A549 (cell line): ENCODE measurements around the gene WDR3. TPM values are rescaled to one million over a fixed set of nuclear protein-coding genes. Genes with fewer than 3 reads are reported as not detected.
"Not testable (repeated sequence)": the region's sequence is repeated elsewhere in the genome, so short reads cannot be mapped to it uniquely, and the experiment has no call there.

Source experiments
- ATAC-seq, 2 experiments: fragments of 200-7000 bp in 1 of 2; fragments of >200 bp in 1 of 2; cut with Nextera tagmentation in 1 of 2; cut with Tn5 transposase in 1 of 2; 3 replicates each; pipeline versions ENCODE4 v1.8.0 to v1.9.1; 2018 to 2020; ENCODE audit warnings: mild to moderate bottlenecking in 1 of 2, moderate library complexity in 1 of 2
- CTCF ChIA-PET: fragments of 300-600 bp; sonication (Branson Sonifier 250); formaldehyde crosslinking; extraction: SDS; loops from one replicate; lab custom pipeline; 2021; ENCODE audit warnings: antibody characterized with exemption, inconsistent platforms; lab: Yijun Ruan, JAX
- POLR2A ChIA-PET: fragments of 350-600 bp; formaldehyde crosslinking; extraction: SDS; loops from one replicate; lab custom pipeline; 2021; ENCODE audit warnings: antibody characterized with exemption, inconsistent platforms; lab: Yijun Ruan, JAX
- DNase-seq, 2 experiments: peaks; one replicate each; pipeline versions ENCODE4 v3.0.0 to v3.0.0-alpha.2; 2011 to 2016; ENCODE audit warnings: low read depth in 1 of 2, low spot score in 1 of 2
- FAIRE-seq: peaks from 2 replicates; lab custom pipeline; 2011; peaks lifted over from hg19 to GRCh38; lab: Jason Lieb, UNC
- H3K27ac ChIP-seq, 2 experiments: fragments of >200 bp; sonication (Bioruptor Twin); formaldehyde crosslinking; 3 replicates each; pipeline ENCODE4 v1.5.1; 2016 to 2017
- H3K4me1 ChIP-seq: fragments of >200 bp; sonication (Bioruptor Twin); formaldehyde crosslinking; 3 replicates; pipeline ENCODE4 v1.6.1; 2016
- H3K4me2 ChIP-seq: fragments of >200 bp; sonication (Bioruptor Twin); formaldehyde crosslinking; 3 replicates; pipeline ENCODE4 v1.6.1; 2016
- H3K4me3 ChIP-seq: fragments of >200 bp; sonication (Bioruptor Twin); formaldehyde crosslinking; 3 replicates; pipeline ENCODE4 v1.5.1; 2016
- H3K9me3 ChIP-seq: fragments of >200 bp; sonication (Bioruptor Twin); formaldehyde crosslinking; 3 replicates; pipeline ENCODE4 v1.6.1; 2016
- CBX2 ChIP-seq: fragments of 200-600 bp; sonication (generic); IDR thresholded peaks from 2 replicates; pipeline ENCODE4 v1.6.1; 2016; ENCODE audit warnings: low read depth, mild to moderate bottlenecking, borderline replicate concordance
- CBX8 ChIP-seq: fragments of 200-600 bp; sonication (generic); IDR thresholded peaks from 2 replicates; pipeline ENCODE4 v1.6.1; 2016
- CEBPB ChIP-seq, 2 experiments: fragments of >200 bp in 1 of 2; sonication (Bioruptor Twin) in 1 of 2; formaldehyde crosslinking in 1 of 2; IDR thresholded peaks; 2 replicates each; pipeline ENCODE4 v1.6.1; 2012 to 2016
- CHD4 ChIP-seq: fragments of 200-600 bp; sonication (generic); IDR thresholded peaks from 2 replicates; pipeline ENCODE4 v1.6.1; 2016; ENCODE audit warnings: antibody characterized with exemption, mild to moderate bottlenecking, borderline replicate concordance
- EHF ChIP-seq: fragments of 250-450 bp; sonication (Bioruptor Pico); IDR thresholded peaks from 2 replicates; pipeline ENCODE4 v1.5.0; 2020; ENCODE audit warnings: mild to moderate bottlenecking
- EHMT2 ChIP-seq: fragments of 200-600 bp; sonication (generic); IDR thresholded peaks from 2 replicates; pipeline ENCODE4 v1.6.1; 2016; ENCODE audit warnings: antibody characterized with exemption, low read depth, mild to moderate bottlenecking, moderate library complexity
- EP300 ChIP-seq, 2 experiments: fragments of >200 bp; sonication (Bioruptor Twin); formaldehyde crosslinking; IDR thresholded peaks; 2 replicates in 1 of 2; 3 replicates in 1 of 2; pipeline ENCODE4 v1.6.1; 2016 to 2017
- FOSL2 ChIP-seq, 2 experiments: fragments of 450-650 bp in 1 of 2; fragments of >200 bp in 1 of 2; sonication (Bioruptor Twin) in 1 of 2; formaldehyde crosslinking; IDR thresholded peaks; 2 replicates each; pipeline versions ENCODE4 v1.5.0 to v1.6.1; 2016 to 2020; ENCODE audit warnings: mild to moderate bottlenecking in 1 of 2, moderate library complexity in 1 of 2
- FOXS1 ChIP-seq: fragments of 250-450 bp; sonication (Bioruptor Pico); IDR thresholded peaks from 2 replicates; pipeline ENCODE4 v1.5.0; 2020; ENCODE audit warnings: mild to moderate bottlenecking, moderate library complexity
- GATA3 ChIP-seq: IDR thresholded peaks from 2 replicates; pipeline ENCODE4 v1.6.1; 2012; ENCODE audit warnings: borderline replicate concordance
- HDAC2 ChIP-seq: fragments of 200-600 bp; sonication (generic); IDR thresholded peaks from 2 replicates; pipeline ENCODE4 v1.6.1; 2016
- HOXB5 ChIP-seq: fragments of 250-450 bp; sonication (Bioruptor Pico); IDR thresholded peaks from 2 replicates; pipeline ENCODE4 v1.5.0; 2020; ENCODE audit warnings: mild to moderate bottlenecking, moderate library complexity
- JUN ChIP-seq, 2 experiments: fragments of >200 bp; sonication (Bioruptor Twin); formaldehyde crosslinking; IDR thresholded peaks; 2 replicates in 1 of 2; 3 replicates in 1 of 2; pipeline ENCODE4 v1.6.1; 2016 to 2017
- JUNB ChIP-seq: fragments of >200 bp; sonication (Bioruptor Twin); formaldehyde crosslinking; IDR thresholded peaks from 2 replicates; pipeline ENCODE4 v1.6.1; 2016
- KDM5A ChIP-seq: fragments of 200-600 bp; sonication (generic); IDR thresholded peaks from 2 replicates; pipeline ENCODE4 v1.6.1; 2016; ENCODE audit warnings: antibody characterized with exemption, mild to moderate bottlenecking
- MYC ChIP-seq: IDR thresholded peaks from 2 replicates; pipeline ENCODE4 v1.6.1; 2012; ENCODE audit warnings: mild to moderate bottlenecking, inconsistent platforms, low read length, improper control_type of control experiment, borderline replicate concordance
- PHF8 ChIP-seq: fragments of 200-600 bp; sonication (generic); IDR thresholded peaks from 2 replicates; pipeline ENCODE4 v1.6.1; 2016; ENCODE audit warnings: low read depth, mild to moderate bottlenecking, antibody characterized with exemption, moderate library complexity, borderline replicate concordance
- RARB ChIP-seq: fragments of 250-450 bp; sonication (Bioruptor Pico); IDR thresholded peaks from 2 replicates; pipeline ENCODE4 v1.8.0; 2021; ENCODE audit warnings: mild to moderate bottlenecking, moderate library complexity
- RNF2 ChIP-seq: fragments of 200-600 bp; sonication (generic); IDR thresholded peaks from 2 replicates; pipeline ENCODE4 v1.6.1; 2016; ENCODE audit warnings: low read depth, mild to moderate bottlenecking, antibody characterized with exemption, moderate library complexity, borderline replicate concordance
- SMC3 ChIP-seq: fragments of >200 bp; sonication (Bioruptor Twin); formaldehyde crosslinking; IDR thresholded peaks from 3 replicates; pipeline ENCODE4 v1.6.1; 2018; ENCODE audit warnings: inconsistent platforms
- SREBF2 ChIP-seq: fragments of 450-650 bp; IDR thresholded peaks from 2 replicates; pipeline ENCODE4 v1.6.1; 2014; ENCODE audit warnings: mild to moderate bottlenecking, moderate library complexity
- ZC3H11A ChIP-seq: fragments of 450-650 bp; IDR thresholded peaks from 2 replicates; pipeline ENCODE4 v1.6.1; 2014; ENCODE audit warnings: antibody characterized with exemption, mild to moderate bottlenecking
- ZFP36 ChIP-seq: fragments of 450-650 bp; IDR thresholded peaks from 2 replicates; pipeline ENCODE4 v1.6.1; 2014; ENCODE audit warnings: borderline replicate concordance; ENCODE audit not compliant: partially characterized antibody
- WGBS: methylation state at CpG from one replicate; pipeline ENCODE4 v1.1.6; 2017; ENCODE audit errors: missing lambda C conversion rate; 5-methylcytosine and 5-hydroxymethylcytosine counted together
- polyA plus RNA-seq, 4 experiments: library from polyadenylated mRNA; depleted of rRNA in 3 of 4; stranded (reverse); fragments of >200 nt; fragmentation: RNase III in 1 of 4; extraction: RNeasy Plus Mini Kit Qiagen cat#74134 plus additional on column Dnase treatment in 1 of 4; gene quantifications; 2 replicates in 3 of 4; 3 replicates in 1 of 4; pipeline ENCODE4 v1.2.3, GENCODE V29; 2011 to 2017
- TF ChIP-seq, protein P1 (sequence below): fragments of 150-350 bp; IDR thresholded peaks from 2 replicates; pipeline ENCODE4 v1.6.1; 2014; ENCODE audit warnings: low read depth, mild to moderate bottlenecking, low read length
- TF ChIP-seq, protein P2 (sequence below): fragments of 250-450 bp; sonication (Bioruptor Pico); IDR thresholded peaks from 2 replicates; pipeline ENCODE4 v1.5.0; 2021; ENCODE audit warnings: mild to moderate bottlenecking, moderate library complexity, borderline replicate concordance
- TF ChIP-seq, protein P3 (sequence below): fragments of 450-650 bp; IDR thresholded peaks from 2 replicates; pipeline ENCODE4 v1.6.1; 2014; ENCODE audit warnings: antibody characterized with exemption
- TF ChIP-seq, protein P4 (sequence below): IDR thresholded peaks from 2 replicates; pipeline ENCODE4 v1.6.1; 2012

WDR3 gene
- polyA plus RNA-seq, 2 of the 4 experiments (the other 2 are of a cell fraction), result 29.1 to 54.6 TPM

DNA sequence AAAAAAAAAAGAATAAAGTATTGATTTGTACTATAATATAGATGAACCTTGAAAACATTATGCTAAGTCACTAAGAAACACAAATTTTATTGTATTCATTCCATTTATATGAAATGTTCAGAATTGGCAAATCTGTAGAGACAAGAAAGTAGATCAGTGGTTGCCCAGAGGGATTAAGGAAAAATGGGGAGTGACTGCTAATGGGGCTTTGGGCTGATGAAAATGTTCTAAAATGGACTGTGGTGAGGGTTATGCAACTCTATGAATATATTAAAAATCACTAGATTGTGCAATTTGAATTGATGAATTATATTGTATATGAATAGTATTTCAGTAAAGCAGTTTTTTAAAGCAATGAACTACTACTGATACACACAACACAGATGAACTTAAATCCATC is 10.2 kb upstream of the WDR3 start (continued):
- TF ChIP-seq SMC3, result no peak
- TF ChIP-seq SREBF2, result no peak
- TF ChIP-seq ZFP36, result no peak
- TF ChIP-seq, all 56 proteins: peak for 0

DNA sequence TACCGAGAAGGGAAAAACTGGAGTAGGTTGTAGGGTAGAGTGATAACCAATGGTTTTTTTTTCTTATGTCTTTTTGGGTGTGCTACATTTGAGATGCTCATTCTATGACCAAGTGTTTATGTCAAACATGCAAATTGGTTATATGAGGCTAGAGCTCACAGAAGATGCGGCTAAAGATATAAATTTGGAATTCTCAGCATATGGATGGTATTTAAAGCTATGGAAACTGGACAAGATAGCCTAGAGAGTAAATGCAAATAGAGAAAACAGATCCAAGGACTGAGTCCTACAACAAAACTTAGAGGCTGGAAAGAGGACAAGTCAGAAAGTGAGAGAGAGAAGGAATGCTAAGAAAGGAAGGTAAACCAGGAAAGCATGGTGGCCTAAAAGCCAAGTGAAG is 7.5 kb upstream of the WDR3 start:
- CTCF ChIA-PET, result no interaction called here
- no peak for ATAC-seq
- 83% methylated on average over 2 of the region's 2 CpGs for WGBS
- Histone ChIP-seq H3K4me2 (no peak overlapping the region), H3K4me3 (no peak overlapping the region), H3K9me3 (no peaks in the 10 kb centered on the region), H3K27ac (no peak overlapping the region), H3K4me1 (peaks cover 7% of the 10 kb centered on the region; the same call in 2 of the 3 replicates)
- FAIRE-seq, result no peak
- TF ChIP-seq, protein P1, sequence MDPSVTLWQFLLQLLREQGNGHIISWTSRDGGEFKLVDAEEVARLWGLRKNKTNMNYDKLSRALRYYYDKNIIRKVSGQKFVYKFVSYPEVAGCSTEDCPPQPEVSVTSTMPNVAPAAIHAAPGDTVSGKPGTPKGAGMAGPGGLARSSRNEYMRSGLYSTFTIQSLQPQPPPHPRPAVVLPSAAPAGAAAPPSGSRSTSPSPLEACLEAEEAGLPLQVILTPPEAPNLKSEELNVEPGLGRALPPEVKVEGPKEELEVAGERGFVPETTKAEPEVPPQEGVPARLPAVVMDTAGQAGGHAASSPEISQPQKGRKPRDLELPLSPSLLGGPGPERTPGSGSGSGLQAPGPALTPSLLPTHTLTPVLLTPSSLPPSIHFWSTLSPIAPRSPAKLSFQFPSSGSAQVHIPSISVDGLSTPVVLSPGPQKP, result no peak
- TF ChIP-seq SMC3, result no peak
- no peak for TF ChIP-seq CEBPB (IDR thresholded peaks at IDR 0.05)
- no peak for TF ChIP-seq EHF
- no peak for TF ChIP-seq EHMT2
- no peak for TF ChIP-seq ZC3H11A
- no peak for TF ChIP-seq HDAC2
- TF ChIP-seq CHD4, result no peak
- TF ChIP-seq RARB (CRISPR knock-in tag), result no peak
- TF ChIP-seq FOXS1 (CRISPR knock-in tag), result no peak
- no peak for TF ChIP-seq HOXB5 (CRISPR knock-in tag)
- no peak for TF ChIP-seq CBX2
- TF ChIP-seq CBX8, result no peak
- TF ChIP-seq GATA3, result no peak
- POLR2A ChIA-PET, result no interaction called here
- no peak for DNase-seq

DNA sequence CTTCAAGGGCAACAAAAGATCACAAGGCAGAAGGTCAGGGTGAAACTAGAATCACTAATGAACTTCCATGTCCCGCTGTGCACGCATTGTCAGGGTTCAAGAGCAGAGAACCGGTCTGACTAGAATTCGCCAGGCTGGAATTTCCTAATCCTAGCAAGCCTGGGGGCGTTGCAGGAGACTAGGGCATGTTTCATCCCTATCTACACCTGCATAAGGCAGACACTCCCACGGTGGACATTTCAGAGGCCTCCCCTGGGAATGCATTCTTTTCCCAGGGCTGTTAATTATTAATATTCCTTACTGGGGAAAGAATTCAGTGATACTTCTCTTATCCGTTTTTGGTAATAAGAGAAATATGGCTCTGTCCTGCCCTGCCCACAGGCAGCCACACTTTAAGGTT is 6.8 kb upstream of the WDR3 start:
- DNase-seq, result peak in 1 of 2 experiments; percentile 12
- ATAC-seq, CTCF ChIA-PET, H3K9me3 ChIP-seq, H3K27ac ChIP-seq, POLR2A ChIA-PET, FAIRE-seq, H3K4me3 ChIP-seq: not testable (repeated sequence)
- peaks cover 11% of the 10 kb centered on the region; the same call in 2 of the 3 replicates for H3K4me1 ChIP-seq
- peak overlapping the region; percentile 29; the same call in 2 of the 3 replicates for H3K4me2 ChIP-seq
- 44% methylated on average over 7 of the region's 7 CpGs for WGBS

DNA sequence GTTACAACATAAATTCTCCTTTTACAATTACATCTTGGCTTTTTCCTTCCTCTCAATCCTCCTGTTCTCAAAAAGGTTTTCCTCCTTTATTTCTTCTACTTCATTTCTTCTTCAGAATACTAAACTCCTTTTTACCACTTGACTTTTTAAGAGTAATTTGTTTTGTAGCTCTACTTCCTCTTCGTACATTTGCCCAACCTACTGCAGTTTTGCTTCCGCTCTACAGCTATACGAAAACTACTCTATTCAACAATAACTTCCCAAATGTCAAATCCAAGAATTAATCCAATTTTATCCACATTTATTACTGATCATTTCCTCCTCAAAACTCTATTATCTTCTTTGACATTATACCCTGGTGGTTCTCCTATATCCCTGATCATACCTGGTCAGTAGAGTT is 3.6 kb upstream of the WDR3 start:
- 95% methylated on average over 3 of the region's 3 CpGs for WGBS
- DNase-seq (no peak), ATAC-seq (no peak), FAIRE-seq (no peak)
- H3K27ac ChIP-seq, result no peak overlapping the region
- TF ChIP-seq RNF2 (no peak), HOXB5 (CRISPR knock-in tag) (no peak), FOSL2 (IDR thresholded peaks at IDR 0.05) (no peak), FOSL2 (CRISPR knock-in tag; IDR thresholded peaks at IDR 0.05) (no peak), JUNB (no peak), FOXS1 (CRISPR knock-in tag) (no peak), PHF8 (no peak), ZC3H11A (no peak), MYC (no peak), RARB (CRISPR knock-in tag) (no peak), EP300 (IDR thresholded peaks at IDR 0.05) (no peak), GATA3 (no peak), CHD4 (no peak), JUN (IDR thresholded peaks at IDR 0.05) (no peak), KDM5A (no peak)
- TF ChIP-seq, protein P2, sequence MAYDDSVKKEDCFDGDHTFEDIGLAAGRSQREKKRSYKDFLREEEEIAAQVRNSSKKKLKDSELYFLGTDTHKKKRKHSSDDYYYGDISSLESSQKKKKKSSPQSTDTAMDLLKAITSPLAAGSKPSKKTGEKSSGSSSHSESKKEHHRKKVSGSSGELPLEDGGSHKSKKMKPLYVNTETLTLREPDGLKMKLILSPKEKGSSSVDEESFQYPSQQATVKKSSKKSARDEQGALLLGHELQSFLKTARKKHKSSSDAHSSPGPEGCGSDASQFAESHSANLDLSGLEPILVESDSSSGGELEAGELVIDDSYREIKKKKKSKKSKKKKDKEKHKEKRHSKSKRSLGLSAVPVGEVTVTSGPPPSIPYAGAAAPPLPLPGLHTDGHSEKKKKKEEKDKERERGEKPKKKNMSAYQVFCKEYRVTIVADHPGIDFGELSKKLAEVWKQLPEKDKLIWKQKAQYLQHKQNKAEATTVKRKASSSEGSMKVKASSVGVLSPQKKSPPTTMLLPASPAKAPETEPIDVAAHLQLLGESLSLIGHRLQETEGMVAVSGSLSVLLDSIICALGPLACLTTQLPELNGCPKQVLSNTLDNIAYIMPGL (CRISPR knock-in tag), result no peak
- TF ChIP-seq, protein P3, sequence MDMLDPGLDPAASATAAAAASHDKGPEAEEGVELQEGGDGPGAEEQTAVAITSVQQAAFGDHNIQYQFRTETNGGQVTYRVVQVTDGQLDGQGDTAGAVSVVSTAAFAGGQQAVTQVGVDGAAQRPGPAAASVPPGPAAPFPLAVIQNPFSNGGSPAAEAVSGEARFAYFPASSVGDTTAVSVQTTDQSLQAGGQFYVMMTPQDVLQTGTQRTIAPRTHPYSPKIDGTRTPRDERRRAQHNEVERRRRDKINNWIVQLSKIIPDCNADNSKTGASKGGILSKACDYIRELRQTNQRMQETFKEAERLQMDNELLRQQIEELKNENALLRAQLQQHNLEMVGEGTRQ, result no peak
- TF ChIP-seq, protein P4, sequence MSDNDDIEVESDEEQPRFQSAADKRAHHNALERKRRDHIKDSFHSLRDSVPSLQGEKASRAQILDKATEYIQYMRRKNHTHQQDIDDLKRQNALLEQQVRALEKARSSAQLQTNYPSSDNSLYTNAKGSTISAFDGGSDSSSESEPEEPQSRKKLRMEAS, result no peak
- ChIA-PET CTCF (no interaction called here), POLR2A (no interaction called here)
- peaks cover 19% of the 10 kb centered on the region for H3K4me1 ChIP-seq
- H3K9me3 ChIP-seq, result no peaks in the 10 kb centered on the region
- no peak overlapping the region for H3K4me3 ChIP-seq
- no peak overlapping the region for H3K4me2 ChIP-seq
